Erythroblast (primary cell): ENCODE results near the gene CALN1.
A peak's percentile ranks its signal among the peaks of the same experiment; 100 is the strongest.

ENCODE experiments used
- DNase-seq, 2 experiments: peaks; one replicate each; lab custom pipeline; 2025; lab: John Stamatoyannopoulos, UW
- GATA1 ChIP-seq: IDR thresholded peaks from 2 replicates; pipeline ENCODE4 v1.6.1; 2011; ENCODE audit warnings: low read depth, mild to moderate bottlenecking, control low read depth, low read length, moderate library complexity
- POLR2A ChIP-seq: IDR thresholded peaks from 2 replicates; pipeline ENCODE4 v1.6.1; 2011; ENCODE audit warnings: mild to moderate bottlenecking, low read length

CALN1 gene

DNA sequence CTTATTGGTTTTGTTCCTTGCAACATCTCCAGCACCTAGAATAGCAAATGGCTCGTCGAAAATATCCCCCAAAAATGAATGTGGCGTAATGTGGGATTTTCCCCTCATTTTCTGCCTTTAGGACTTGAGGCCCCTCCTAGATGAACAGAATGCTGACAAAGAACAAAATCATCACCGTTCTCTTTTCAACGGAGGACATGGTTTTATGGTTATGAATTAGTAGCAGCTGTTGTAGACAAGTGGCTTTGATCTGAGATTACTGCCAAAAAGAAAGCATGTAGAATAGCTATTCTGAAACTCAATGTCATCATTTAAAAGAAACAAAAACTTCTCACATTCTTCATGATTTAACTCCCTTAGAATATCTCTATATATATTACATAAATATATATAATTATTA is 17.2 kb upstream of the CALN1 start:
- TF ChIP-seq POLR2A (no peak), GATA1 (no peak)
- no peak for DNase-seq

DNA sequence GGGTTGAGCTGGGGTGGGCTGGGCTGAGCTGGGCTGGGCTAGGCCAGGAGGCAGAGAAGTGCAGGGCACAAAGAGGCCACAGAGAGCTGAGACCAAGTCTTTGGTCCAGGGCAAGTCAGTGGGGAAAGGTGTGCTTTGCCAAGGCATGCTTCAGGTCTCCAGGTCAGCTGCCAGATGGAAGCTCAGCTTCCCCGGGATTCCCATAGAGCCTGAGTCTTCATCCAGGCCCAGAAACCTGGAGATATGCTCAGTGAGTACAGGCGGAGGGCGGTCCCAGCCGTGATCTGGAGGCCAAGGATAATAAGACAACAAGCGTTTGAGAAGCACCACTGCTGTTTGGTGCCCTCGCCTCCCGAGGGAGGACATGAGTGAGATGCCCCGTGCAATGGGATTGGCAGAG is 4.7 kb upstream of the CALN1 start:
- TF ChIP-seq POLR2A (no peak), GATA1 (no peak)
- DNase-seq: no peak

DNA sequence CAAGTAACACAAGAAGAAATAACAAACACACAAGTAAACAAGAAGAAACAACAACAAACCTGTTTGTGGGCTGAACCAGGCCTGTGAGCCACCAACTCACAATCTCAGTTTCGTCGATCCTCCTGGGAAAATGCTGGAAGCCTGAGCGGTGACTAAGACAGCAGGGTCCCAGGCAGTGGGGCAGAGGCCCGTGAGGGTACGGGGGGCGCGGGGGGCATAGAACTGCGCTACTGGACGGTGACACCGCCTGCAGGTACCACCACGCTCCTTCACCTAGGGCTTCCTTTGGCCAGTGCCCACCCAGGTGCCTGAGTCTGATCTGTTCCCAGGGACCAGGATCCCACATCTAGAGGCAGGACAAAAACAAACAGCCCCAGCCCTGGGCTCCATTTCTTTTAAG is 3.4 kb upstream of the CALN1 start:
- DNase-seq: no peak
- TF ChIP-seq GATA1 (no peak), POLR2A (no peak)

DNA sequence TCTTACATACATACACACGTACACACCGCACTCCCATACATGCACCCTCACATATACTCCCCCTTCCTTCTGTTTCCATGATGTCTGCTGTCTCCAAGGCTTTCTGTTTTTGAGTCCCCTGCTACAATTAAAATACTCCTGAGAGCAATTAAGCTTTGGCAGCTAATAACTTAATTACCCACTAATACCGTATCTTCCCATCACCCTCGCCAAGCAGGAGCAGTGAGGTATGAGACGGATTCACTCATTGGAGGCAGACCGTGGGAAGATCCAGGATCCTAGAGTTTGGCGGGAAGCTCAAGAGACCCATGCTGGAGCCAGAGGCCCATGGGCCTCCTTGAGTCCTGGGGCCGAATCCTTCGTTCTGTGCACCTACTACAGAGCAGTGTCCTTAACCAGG is 1.7 kb upstream of the CALN1 start:
- TF ChIP-seq POLR2A (no peak), GATA1 (no peak)

DNA sequence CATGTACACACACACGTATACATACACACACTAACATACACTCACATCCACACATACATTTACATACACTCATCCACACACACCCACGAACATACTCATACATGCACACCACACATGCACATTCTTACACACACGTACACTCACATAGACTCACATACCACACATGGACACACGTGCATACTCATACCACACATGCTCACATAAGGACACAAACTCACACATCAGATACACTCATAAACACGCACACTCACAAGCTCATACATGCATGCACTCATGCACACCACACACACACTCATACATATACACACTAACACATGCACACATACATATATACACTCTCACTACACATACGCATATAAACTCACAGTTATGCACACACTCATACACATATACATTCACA is 1.2 kb upstream of the CALN1 start:
- no peak for TF ChIP-seq GATA1
- TF ChIP-seq POLR2A: no peak
- DNase-seq: no peak

More for the DNA sequence above, 1.7 kb upstream of the CALN1 start:
- DNase-seq: no peak

DNA sequence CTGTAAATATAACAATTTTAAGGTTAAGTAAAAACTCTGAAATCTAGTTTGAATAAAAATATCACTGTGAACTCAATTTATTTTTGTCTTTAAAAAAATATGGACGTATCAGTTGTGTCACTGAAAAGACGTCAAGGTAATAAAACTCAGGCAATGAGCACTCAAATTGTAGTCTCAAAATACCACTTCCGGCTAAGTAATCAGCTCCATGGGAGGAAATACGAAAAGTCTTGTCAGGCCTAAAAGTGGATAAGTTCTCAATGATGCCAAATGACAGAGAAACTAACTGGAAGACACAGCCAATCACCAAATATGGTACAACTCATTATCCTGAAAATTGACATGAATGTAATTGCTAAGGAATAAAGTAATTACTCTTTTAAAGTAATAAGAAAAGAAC is 719 bp downstream of the CALN1 start:
- TF ChIP-seq POLR2A (no peak), GATA1 (no peak)
- no peak for DNase-seq

DNA sequence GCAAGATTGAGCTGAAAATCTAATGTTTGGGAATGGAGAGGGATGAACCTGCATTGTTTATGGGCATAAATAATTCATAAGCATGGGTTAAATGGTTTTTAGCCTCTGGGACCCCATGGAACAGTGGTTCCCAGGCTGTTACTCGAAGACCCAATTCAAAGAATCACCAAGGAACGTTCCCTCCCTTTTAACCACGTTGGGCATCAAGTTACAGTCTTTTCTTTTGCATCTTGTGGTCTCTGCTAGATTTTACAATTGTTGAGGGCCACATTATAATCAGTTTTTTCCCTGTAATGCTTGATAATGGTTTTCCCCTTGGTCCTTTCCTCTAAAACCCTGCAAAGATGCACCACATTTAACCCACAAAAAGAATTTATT is 2.5 kb downstream of the CALN1 start:
- TF ChIP-seq GATA1: no peak
- TF ChIP-seq POLR2A: no peak

DNA sequence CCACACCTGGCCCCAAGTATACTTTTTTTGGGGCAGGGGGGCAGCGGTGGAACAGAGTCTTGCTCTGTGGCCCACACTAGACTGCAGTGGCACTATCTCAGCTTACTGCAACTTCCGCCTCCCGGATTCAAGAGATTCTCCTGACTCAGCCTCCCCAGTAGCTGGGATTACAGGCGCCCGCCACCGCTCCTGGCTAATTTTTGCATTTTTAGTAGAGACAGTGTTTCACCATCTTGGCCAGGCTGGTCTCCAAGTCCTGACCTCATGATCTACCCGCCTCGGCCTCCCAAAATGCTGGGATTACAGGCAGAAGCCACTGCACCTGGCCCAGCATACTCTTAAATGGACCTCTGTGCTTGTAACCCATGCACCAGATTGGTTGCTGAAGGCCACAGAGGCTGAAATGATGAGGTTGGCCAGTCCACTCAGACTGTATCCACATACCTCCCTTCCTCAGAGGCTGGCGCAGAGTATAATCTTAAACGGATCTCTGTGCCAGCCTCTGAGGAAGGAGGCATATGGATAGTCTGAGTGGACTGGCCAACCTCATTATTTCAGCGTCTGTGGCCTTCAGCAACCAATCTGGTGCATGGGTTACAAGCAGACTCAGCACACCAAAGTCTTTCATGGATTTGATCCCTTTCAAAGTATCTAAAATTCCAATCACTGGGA is 3.0 kb downstream of the CALN1 start:
- DNase-seq: no peak

More for the DNA sequence above, 2.5 kb downstream of the CALN1 start:
- DNase-seq: no peak

DNA sequence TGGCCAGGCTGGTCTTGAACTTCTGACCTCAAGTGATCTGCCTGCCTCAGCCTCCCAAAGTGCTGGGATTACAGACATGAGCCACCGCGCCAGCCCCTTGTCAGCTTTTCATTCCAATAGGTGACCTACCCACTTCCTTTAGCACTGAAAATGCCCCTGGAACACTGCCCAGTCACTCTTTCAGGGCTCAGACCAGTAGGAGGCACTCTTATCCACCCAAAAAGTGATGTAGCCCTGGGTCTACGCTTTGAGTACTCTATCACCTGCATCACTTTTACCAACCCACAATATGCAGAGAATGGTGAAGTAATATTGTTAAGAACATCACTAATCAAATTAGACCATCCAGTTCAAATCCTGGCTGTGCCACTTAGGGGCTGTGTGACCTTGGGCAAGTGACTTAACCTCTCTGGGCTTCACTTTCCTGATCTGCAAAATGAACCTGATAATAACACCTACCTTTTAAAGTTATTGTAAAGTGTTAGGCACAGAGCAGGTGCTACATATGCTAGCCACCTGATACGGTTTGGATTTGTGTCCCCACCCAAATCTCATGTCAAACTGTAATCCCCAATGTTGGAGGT is 5.2 kb downstream of the CALN1 start:
- peak in 1 of 2 experiments; percentile 4 for DNase-seq
- no peak for TF ChIP-seq POLR2A
- no peak for TF ChIP-seq GATA1

More for the DNA sequence above, 3.0 kb downstream of the CALN1 start:
- TF ChIP-seq POLR2A (no peak), GATA1 (no peak)

DNA sequence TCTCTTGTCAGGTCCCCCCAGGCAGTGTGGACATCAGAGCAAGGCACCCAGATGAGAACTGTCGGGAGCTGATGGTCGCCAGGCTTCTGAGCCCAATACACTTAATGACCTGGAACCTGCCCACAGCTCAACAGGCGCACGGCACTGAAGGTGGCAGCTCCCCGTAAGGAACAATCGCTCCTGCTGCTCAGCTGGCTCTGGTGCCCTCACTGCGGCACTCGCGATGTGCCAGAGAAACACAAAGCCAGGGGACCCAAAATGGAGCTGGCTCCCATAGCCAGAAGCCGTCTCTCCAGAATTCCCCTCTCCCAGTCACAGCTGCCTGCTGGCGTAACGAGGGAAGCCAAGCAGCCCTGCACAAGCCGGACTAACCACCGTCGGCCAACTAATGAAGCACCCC is 6.3 kb downstream of the CALN1 start:
- TF ChIP-seq GATA1 (no peak), POLR2A (no peak)
- DNase-seq: no peak

DNA sequence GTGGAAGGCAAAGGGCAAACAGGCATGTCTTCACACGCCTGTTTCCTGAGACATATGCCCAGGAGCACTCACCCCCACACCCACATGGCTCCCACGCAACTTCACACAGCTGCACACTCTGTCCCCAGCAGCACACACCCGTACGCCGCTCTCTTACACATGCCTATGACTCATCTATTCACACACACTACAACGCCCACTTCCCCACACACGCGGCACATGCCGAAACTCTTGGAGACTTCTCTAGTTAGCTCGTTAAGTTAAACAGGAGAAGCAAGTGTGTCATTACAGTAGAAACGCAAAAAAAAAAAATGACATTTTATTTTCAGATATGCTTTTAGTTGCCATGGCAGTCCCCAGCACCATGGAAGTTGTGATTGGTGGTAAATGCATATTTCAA is 6.7 kb downstream of the CALN1 start:
- TF ChIP-seq GATA1 (no peak), POLR2A (no peak)
- DNase-seq: no peak

DNA sequence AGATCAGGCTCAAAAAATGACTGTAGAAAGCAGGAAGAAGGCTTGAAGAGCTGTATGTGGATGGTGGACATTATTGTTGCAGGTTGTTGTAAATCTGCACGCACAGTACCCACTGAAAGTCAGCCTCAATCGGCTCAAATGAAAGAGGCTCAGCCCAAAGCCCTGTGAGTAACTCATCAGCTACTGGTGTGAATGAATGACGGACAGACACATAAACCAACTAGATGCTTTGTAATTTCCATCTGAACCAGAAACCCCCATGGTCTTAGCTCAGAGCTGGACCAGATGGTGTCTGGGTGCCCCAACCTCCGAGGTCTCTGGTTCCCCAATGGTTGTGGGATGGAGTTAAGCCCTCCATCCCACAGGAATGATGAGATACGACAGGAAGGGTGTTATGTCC is 7.4 kb downstream of the CALN1 start:
- DNase-seq: no peak
- no peak for TF ChIP-seq GATA1
- TF ChIP-seq POLR2A: no peak

DNA sequence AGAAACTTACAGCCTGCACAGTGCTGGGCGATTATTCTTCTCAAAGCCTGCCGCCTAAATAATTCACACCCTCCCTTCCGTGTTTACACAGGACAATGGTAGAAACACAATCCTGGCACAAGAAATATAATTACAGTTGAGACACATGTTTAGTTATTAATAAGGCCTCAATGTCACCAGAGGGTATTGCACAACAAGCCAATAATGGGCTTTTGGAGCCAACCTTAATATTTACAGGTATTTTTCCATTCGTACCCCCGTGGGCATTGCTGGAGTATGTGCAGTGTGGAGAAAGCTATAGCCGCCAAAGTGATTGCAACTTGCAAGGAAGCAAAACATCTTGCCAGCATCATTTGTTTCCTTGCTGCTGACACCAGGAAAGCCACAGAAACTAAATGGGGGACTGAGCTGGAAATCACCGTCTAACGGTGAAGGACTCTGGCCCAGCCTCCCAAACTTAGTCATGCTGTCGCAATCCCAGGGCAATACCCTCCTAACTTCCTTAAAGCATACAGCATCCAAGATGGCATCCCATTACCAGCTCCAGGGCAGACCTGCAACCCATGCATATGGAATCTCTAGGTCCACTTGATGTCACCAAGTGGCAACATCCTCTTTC is 8.6 kb downstream of the CALN1 start:
- DNase-seq: peak in 1 of 2 experiments; percentile 14
- TF ChIP-seq GATA1 (no peak), POLR2A (no peak)

DNA sequence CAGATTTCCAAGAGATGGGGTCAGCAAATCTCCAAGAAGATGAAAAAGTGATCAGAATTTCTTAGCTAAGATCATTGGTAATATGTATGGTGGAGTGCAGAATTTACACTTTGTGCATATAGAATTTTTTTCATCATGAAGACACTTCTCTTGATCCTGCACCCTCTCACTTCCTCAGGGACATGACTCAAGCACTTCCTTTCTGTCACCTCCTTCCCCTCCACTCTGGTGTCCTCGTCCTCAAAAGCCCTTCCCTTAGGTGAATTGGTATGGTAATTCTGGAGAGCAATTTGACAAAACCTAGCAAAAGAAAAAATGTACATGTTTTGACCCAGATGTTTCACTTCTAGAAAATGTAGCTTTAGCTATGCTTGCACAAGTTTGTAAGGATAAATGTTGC is 18.1 kb downstream of the CALN1 start:
- DNase-seq: no peak
- TF ChIP-seq GATA1 (no peak), POLR2A (no peak)

DNA sequence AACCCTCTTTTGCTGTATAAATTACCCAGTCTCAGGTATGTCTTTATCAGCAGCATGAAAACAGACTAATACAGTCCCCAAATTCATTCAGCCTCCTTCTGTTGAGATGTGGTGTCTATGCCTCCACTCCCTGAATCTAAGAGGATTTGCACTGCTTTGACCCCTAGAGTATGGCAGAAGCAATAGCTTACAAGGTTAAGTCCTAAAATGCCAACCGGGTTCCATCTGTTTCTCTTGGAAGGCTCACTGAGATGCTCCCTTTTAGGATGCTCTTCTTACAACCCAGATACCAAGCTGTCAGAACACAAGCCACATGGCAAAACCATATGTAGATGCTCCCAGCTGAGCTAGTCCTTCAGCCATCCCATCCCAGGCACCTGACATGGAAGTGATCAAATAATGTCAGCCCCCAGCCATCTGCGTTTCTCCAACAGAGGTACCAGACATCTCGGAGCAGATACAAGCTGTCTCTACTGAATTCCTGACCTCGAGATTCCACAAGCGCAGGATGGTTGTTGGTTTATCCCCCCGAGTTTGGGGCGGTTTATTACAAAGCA is 20.2 kb downstream of the CALN1 start:
- no peak for TF ChIP-seq POLR2A
- TF ChIP-seq GATA1: no peak
- no peak for DNase-seq
